Vagina (tissue), 2 donors: ENCODE measurements around the gene DRAM1. TPM values are rescaled to one million over a fixed set of nuclear protein-coding genes. Genes with fewer than 3 reads are reported as not detected.

Experiments used
- DNase-seq, 2 donors: peaks; one replicate each; pipeline ENCODE4 v3.0.0-alpha.2; 2017; ENCODE audit errors: extremely low spot score in 2 of 2
- H3K27ac ChIP-seq: fragments of 200-600 bp; sonication (generic); one replicate; pipeline ENCODE4 v1.5.1; 2019
- H3K27me3 ChIP-seq: fragments of 200-600 bp; sonication (generic); one replicate; pipeline ENCODE4 v1.5.1; 2019
- H3K36me3 ChIP-seq, 2 donors: fragments of 200-600 bp; sonication (generic); one replicate each; pipeline ENCODE4 v1.5.1; 2017 to 2019
- H3K4me1 ChIP-seq: fragments of 200-600 bp; sonication (generic); one replicate; pipeline ENCODE4 v1.5.1; 2019
- H3K4me3 ChIP-seq, 2 donors: fragments of 200-600 bp; sonication (generic); 1 replicate in 1 of 2; 2 replicates in 1 of 2; pipeline ENCODE4 v1.5.1; 2016 to 2019
- H3K9me3 ChIP-seq: fragments of 200-600 bp; sonication (generic); one replicate; pipeline ENCODE4 v1.5.1; 2019
- CTCF ChIP-seq, 3 experiments: fragments of 450-650 bp in 2 of 3; fragments of 200-600 bp in 1 of 3; sonication (generic) in 1 of 3; IDR thresholded peaks; one replicate each; pipeline ENCODE4 v1.5.1; 2017 to 2019; ENCODE audit warnings: antibody characterized with exemption in 3 of 3, mild to moderate bottlenecking in 2 of 3, moderate library complexity in 2 of 3
- POLR2A ChIP-seq, 2 donors: fragments of 450-650 bp; IDR thresholded peaks; one replicate each; pipeline ENCODE4 v1.6.1; 2017; ENCODE audit warnings: antibody characterized with exemption in 2 of 2, mild to moderate bottlenecking in 2 of 2, moderate library complexity in 2 of 2
- POLR2AphosphoS5 ChIP-seq, 2 donors: sonication (generic); formaldehyde crosslinking; IDR thresholded peaks; one replicate each; pipeline ENCODE4 v1.9.0; 2017; ENCODE audit warnings: antibody characterized with exemption in 2 of 2, mild to moderate bottlenecking in 2 of 2, low read depth in 1 of 2; ENCODE audit not compliant: insufficient read depth in 1 of 2
- intact Hi-C: fragments of 100-400 bp; cut with DNase I; formaldehyde crosslinking; loops from one replicate; pipeline ENCODE4 v1.15.1; 2023
- total RNA-seq: library from RNA; depleted of rRNA; stranded (reverse); fragments of >200 nt; gene quantifications from one replicate; pipeline ENCODE4 v1.2.3, GENCODE V29; 2016

The DRAM1 gene
- 18.9 TPM for total RNA-seq

GRCh38 chr12:101876861-101877805 is at the start of gene DRAM1:
Gene DRAM1 (plus strand): TSS chr12:101877580. CDS start chr12:101877790, 210 bp downstream.
- intact Hi-C loops: no loop called here
- Histone ChIP-seq H3K4me3 (peak within 1 kb of the TSS; percentile 75 to 93), H3K36me3 (no peaks in the 10 kb centered on the region), H3K27me3 (no peaks in the 10 kb centered on the region), H3K27ac (peak within 1 kb of the TSS; percentile 96), H3K9me3 (no peaks in the 10 kb centered on the region), H3K4me1 (peaks cover 19% of the 10 kb centered on the region)
- DNase-seq: peak in 1 of 2 donors; percentile 92
- TF ChIP-seq POLR2AphosphoS5 (IDR thresholded peaks at IDR 0.05; ENCODE audit: insufficient read depth in 1 of 2, low read depth in 1 of 2) (peak in 1 of 2 donors; percentile 96), POLR2A (IDR thresholded peaks at IDR 0.05) (peak; percentile 41 to 89), CTCF (IDR thresholded peaks at IDR 0.05) (no peak)

GRCh38 chr12:101828463-101829196 is 48.8 kb upstream of the DRAM1 start:
- Histone ChIP-seq H3K4me1 (peaks cover 21% of the 10 kb centered on the region), H3K36me3 (no peaks in the 10 kb centered on the region), H3K27ac (no peak overlapping the region), H3K9me3 (no peaks in the 10 kb centered on the region), H3K27me3 (no peaks in the 10 kb centered on the region), H3K4me3 (no peak overlapping the region)
- DNase-seq: no peak
- no peak for TF ChIP-seq CTCF (IDR thresholded peaks at IDR 0.05)
- TF ChIP-seq POLR2AphosphoS5 (IDR thresholded peaks at IDR 0.05; ENCODE audit: insufficient read depth in 1 of 2, low read depth in 1 of 2): no peak
- TF ChIP-seq POLR2A (IDR thresholded peaks at IDR 0.05): no peak
- intact Hi-C loops: no loop called here

- H3K36me3 ChIP-seq: no peaks in the 10 kb centered on the region
- intact Hi-C loops: no loop called here
- peak overlapping the region; percentile 72 for H3K27ac ChIP-seq
- no peaks in the 10 kb centered on the region for H3K27me3 ChIP-seq
- no peak for DNase-seq
- TF ChIP-seq CTCF (IDR thresholded peaks at IDR 0.05) (no peak), POLR2A (IDR thresholded peaks at IDR 0.05) (no peak), POLR2AphosphoS5 (IDR thresholded peaks at IDR 0.05; ENCODE audit: insufficient read depth in 1 of 2, low read depth in 1 of 2) (no peak)
- H3K4me1 ChIP-seq: peaks cover 11% of the 10 kb centered on the region
- peak overlapping the region; percentile 69 to 87 for H3K4me3 ChIP-seq
- H3K9me3 ChIP-seq: no peaks in the 10 kb centered on the region
These were observed 47.6 kb upstream of the DRAM1 start for GRCh38 chr12:101829639-101830366.

- TF ChIP-seq POLR2A (IDR thresholded peaks at IDR 0.05) (peak in 1 of 2 donors; percentile 25), CTCF (IDR thresholded peaks at IDR 0.05) (peak; percentile 58 to 85 (median 71)), POLR2AphosphoS5 (IDR thresholded peaks at IDR 0.05; ENCODE audit: insufficient read depth in 1 of 2, low read depth in 1 of 2) (peak; percentile 5 to 43)
- no peaks in the 10 kb centered on the region for H3K36me3 ChIP-seq
- H3K9me3 ChIP-seq: no peaks in the 10 kb centered on the region
- H3K27ac ChIP-seq: peak within 1 kb of the TSS; percentile 72
- peaks cover 8% of the 10 kb centered on the region for H3K4me1 ChIP-seq
- DNase-seq: no peak
- intact Hi-C loops: no loop called here
- H3K27me3 ChIP-seq: no peaks in the 10 kb centered on the region
- H3K4me3 ChIP-seq: peak within 1 kb of the TSS; percentile 69 to 87
These were observed 46.7 kb upstream of the DRAM1 start, which contains the start of gene GNPTAB for GRCh38 chr12:101830367-101831325. Gene GNPTAB (minus strand): TSS chr12:101830959. CDS start chr12:101830675, 284 bp downstream.
